NCI-H748 (cell line): ENCODE results near the gene FAM98C.

Experiments
- DNase-seq: peaks from one replicate; lab custom pipeline; 2025; ENCODE audit not compliant: unreplicated experiment; lab: John Stamatoyannopoulos, UW

Gene FAM98C

DNA sequence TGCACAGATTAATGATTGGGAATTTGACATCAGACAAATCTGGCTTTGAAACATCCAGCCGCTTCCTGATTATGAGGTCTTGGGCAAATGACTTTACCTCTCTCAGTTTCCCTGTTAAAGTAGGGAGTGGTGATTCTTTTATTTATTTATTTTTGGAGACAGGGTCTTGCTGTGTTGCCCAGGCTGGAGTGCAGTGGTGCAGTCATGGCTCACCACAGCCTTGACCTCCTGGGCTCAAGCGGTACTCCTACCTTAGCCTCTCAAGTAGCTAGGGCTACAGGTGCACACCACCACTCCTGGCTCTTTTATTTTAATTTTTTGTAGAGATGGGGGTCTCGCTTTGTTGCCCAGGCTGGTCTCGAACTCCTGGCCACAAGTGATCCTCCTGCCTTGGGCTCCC is 25.8 kb upstream of the FAM98C start:
- no peak for DNase-seq

DNA sequence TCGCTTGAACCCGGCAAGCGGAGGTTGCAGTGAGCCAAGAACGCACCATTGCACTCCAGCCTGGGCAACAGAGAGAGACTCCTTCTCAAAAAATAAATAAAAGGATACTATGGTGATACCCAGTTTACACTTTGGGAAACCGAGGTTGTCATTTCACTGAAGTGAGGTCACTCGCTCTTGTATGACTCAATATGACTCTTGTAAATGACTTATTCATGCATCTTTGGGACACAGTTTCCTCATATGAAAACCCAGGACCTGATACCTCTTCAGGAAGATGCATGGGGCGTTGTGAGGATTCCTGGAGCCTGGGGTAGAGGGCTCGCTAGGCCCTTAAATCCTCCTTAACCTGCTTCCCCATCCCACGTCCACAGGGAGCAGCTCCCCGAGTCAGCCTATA is 24.0 kb upstream of the FAM98C start:
- no peak for DNase-seq

DNA sequence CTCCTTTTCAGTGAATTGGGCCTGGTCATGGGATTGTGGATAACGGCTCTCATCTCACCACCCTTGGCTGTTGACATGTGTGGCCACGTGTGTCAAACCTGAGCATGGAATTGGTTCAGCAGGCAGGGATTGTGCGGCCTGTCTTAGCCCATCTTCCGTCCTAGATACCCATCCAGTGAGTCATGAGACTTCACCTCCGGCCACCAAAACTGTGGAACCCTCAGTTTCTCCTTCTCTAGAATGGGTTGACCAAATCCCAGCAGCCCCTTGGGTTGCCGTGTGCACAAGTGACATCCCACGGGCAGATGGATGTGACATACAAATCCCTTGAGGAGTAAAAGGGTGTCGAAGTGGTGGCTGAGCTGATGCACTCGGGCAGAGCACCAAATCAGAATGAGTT is 21.8 kb upstream of the FAM98C start:
- no peak for DNase-seq

DNA sequence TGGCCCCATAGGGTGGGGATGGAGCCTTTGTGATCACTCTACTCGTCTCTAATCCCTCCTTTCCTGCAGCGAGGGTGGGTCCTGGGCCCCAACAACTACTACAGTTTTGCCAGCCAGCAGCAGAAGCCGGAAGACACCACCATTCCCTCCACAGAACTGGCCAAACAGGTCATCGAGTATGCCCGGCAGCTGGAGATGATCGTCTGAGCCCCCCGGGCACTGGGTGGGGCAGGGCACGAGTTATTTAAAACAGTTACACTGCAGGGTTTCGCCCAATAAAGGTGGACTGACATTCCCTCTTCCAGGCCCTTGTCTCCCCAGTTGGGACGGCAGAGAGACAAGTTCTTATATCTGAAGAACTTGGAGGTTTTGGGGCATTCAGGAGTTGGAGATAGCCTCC is 19.7 kb upstream of the FAM98C start:
- no peak for DNase-seq

DNA sequence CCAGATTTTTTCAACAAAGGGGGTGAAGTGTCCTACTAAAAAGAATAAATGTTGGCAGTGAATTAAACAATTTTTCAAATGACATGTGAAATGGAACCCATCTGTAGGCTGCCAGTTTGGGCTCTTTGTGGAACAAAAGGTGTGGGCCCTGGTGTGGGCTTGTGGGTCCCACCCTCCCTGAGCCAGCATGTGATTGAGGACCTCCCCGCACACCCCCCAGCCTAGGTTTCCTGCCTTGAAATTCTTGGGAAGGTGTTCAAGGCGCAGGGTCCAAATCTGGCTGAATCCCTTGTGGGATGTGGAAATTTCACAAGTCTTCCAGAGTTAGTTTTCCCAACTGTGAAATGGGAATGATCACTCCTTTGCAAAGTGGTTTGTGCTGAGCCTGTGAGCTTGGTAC is 19.1 kb upstream of the FAM98C start:
- DNase-seq: no peak

DNA sequence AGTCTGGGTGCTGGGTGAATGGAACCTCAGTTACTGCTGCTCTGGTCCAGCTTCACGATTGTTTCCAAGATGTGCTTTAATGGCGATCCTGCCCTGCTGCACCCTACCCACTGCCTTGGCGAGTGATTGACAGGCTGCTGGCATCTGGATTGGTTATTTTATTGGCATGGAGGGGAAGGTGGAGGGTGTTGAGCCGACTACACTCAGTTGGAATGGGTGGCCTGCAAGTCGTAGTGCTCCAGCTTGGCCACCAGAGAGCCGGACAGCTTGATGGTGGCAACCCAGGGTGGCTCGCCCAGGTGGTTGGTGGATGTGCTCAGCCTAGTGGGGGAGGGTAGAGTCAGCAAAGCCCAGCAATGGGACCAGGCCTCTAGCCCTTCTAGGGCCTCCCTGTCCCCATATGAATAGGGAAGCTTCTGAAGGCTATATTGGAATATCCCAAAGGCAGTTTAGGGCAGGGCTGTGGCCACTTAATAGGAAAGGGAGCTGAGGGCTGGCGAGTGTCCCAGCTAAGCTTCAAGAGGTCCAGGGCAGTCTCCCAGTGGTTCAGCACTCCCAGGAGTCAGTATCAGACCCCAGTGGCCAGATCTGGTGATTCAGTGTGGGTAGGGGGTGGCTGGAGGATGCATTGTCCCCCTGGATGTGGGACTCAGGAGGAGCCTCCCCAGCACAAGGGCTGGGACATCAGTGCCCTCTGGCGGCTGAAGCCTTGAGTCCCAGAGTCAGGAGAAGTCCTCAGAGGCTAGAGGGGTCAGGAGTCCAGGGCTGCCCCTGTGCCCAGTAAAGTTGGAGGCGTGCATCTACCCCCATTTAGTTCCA is 18.5 kb upstream of the FAM98C start:
- no peak for DNase-seq

DNA sequence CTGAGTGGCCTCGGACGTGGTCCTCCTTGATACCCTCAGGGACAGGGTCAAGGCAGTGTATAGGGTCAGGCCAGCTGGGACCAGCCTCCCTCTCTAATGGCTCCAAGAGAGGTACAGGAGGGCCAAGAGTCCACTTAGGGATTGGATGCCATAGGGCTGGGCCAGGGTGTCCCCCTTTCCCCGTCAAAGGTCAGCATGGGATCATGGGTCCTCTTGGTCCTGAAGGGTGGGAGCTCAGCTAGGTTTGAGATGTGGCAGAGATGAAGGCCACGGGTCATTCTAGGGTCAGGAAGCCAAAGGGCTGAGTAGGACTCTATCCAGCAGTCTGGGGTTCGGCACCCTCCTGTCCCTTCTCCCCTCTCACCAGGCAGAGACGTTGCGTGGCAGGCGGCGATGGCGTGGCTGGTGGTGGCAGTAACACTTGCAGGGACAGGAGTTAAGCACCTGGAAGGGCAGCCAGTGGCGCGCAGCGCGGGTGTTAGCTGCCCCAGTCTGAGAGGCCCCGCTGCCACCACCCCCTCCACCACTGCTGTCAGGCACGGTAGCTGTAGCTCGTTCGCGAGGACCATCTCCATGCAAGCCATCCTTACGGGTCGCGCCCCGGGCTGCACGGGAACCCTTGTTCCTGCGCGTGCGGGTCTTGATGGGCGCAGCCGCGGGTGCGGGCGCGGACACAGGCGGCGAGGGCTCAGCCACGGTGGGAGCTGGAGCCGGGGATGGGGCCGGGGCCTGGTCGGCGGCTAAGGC is 17.7 kb upstream of the FAM98C start:
- DNase-seq: no peak

DNA sequence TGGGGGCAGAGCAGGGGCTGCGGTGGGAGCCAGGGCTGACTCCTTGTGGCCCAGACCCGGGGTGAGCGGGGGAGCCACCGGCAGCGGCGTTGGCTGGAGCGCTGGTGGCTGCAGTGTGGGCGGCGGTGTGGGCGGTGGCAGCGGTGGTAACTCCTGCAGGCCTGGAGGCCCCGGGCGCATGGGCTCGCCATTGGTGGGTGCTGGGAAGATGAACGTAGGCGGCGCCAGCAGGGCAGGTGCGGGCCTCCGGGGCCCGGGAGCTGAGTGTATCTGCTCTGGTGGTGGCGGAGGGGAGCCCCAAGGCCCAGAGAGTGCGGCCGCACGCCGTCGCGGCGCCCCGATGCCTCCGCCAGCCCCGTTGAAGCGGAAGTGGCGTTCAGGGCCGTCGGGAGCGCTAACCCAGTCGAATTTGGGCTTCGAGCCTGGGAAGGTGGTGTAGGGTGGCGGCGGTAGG is 17.1 kb upstream of the FAM98C start:
- DNase-seq: no peak

DNA sequence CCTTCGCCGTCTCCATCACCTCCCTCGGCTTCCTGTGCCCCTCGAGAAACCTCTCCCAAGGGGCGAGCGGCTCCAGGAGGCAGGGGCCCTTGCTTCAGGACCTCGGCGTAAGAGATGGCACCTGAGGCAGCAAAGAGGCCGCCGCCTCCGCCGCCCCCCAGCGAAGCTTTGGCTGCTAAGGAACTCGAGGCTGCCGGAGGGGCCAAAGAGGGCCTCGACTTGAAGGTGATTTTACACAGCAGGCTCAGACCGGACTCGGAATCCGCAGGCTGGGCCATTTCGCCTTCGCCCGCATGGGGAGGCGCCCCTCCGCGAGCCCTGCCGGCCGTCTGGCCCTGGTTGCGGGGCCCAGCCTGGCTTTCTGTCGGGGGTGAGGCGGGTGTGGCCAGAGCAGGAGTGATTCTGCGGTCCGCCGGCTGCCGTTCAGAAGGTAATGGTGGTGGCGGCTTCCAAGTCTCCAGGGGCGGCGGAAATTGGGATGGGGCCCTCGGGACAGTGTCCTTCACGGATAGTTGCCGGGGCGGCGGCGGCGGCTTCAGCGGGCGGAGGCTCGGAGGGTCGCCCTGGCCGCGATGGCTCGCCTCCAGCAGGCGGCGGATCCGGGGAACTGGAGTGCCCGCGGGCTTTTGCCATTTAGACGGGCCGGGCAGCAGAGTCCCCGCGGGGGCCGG is 16.5 kb upstream of the FAM98C start:
- peak; percentile 48 for DNase-seq

DNA sequence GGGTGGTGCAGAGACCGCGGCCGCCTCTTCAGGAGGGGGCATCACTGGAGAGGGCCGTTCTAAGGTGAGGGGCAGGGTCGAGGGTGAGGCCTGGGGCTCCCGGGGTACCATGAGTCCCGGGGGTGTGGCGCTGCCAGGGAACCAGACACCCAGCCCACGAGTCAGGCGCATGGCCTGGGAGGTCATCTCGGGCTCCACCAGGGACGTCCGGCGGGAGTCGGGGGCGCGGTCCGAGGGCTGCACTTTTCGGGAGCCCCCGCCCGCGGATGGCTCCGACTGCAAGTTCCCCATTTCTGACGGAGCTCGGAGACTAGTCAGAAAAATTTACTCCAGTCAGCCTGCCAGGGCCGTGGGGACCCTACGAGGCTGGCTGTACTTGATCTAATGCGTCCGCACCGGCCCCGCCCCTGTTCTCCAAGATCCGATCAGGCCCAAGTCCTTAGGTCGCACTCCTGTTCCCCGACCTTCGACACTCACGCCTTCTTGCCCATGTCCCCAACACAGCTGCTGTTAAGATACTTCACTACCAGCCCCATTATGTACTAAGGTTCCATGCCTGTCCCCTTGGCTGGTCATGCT is 15.8 kb upstream of the FAM98C start:
- DNase-seq: no peak

DNA sequence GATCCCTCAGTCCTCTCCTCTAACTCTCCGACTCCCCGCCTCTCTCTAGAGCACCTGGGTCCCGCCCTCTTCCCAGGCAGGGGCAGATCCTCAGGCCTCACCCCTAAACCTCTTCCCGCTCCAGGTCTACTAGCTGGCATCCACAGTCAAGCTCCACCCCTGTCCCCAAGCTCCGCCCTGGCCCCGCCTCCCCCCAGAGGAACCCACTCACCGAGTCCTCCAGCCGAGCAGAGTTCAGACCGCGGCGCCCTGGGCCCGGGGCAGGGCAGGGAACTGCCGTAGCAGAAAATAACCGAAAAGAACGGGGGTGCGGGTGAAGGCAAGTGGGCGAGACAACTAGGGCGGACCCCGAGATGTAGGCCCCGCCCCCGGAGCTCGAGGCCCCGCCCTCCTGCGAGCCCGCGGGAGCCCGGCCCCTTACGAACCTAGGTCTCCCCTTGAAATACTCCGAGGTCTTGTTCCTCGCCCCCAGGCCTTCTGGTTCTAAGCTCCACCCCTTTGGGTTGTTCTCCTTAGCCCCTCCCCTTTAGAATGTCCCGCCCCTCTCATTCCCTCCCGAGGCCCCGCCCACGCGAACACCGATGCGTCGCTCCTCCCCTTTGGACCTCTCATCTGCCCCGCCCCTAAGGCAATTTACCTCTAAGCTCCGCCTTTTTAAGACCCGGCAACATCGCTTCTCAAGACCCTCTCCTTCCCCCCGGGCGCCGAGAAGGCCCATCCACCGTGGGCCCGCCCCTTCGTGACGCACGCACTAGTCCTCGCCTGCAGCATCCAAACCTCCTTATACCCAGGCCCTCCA is 15.1 kb upstream of the FAM98C start, which contains the start of gene GGN:
GGN (minus strand) TSS at position 485 of the 799 bp plus-strand sequence. CDS start 773 bp downstream, outside the sequence.
- peak; percentile 96 for DNase-seq

DNA sequence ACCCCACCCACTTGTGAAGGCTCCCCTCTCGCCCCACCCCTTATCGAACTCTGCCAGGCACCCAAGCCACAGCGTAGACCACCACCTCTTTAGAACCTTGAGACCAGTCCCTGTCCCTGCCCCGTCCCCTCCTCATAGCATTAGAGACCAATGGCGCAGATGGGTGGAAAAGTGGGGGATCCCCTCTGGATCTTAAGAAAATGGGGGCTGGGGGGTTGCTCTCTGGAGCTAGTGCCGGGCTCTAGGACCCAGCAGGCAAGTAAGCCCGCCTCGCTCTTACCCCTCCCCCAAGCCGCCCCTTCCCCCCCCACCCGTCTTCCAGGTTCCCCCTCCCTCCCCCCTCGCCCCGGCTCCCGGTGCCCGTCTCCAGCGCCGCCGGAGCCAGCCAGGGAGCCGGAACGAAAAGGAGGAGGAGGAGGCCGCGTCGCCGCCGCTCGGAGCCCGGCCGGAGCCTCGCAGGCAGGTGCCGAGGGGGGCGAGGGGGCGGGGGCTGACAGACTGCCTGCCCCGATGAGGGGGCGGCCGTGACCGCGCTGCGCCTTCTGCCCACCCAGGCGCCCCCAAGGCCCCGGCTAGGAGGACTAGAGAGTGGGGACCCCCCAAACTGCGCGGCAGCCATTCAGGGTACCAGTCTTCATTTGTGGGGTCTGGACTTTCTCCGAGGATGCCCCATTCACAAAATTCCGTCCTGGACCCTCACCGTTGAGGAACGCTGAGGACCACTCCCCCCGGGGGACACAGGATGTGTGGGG is 14.4 kb upstream of the FAM98C start, which contains the start of gene SPRED3:
SPRED3 (plus strand) TSS at position 349 of the 752 bp plus-strand sequence. CDS start 1,606 bp downstream, outside the sequence.
- peak; percentile 87 for DNase-seq

DNA sequence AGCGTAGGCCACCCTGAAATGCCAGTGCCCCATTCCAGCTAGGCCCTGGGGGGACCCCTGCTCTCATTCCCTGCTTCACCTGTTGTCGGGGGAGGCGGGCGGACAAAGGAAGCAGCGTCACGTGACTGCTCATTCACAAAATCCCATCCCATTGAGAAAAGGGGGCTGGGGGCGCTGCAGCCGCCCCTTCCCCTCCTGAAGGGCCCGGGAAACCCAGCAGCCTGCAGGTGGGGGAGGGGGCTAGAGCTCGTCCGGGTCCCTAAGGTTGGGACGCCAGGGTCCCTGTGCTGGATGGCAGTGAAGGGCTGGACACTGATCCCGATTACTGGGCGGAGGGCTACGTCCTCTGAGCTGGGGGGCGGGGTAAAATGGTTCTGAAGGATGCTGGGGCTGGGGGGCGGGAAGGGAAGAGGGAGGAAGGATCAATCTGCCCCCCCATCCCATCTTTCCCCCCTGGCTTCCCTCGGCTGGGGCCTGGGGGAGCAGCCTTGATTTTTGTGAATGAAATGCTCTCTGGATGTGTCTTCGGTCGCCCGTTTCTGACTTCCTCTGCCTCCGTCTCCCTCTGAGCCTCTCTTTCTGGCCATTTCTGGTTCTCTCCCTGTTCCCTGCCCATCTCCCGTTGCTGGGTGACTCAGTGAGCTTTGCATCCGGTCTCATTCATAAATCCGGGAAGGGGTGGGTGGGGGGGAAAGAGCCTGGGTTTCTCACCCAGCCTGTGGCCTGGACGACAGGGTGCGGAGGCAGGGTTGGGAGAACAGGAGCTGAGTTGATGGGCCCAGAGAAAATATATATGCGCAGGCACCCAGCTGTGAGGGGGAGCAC is 13.6 kb upstream of the FAM98C start:
- peak; percentile 69 for DNase-seq

DNA sequence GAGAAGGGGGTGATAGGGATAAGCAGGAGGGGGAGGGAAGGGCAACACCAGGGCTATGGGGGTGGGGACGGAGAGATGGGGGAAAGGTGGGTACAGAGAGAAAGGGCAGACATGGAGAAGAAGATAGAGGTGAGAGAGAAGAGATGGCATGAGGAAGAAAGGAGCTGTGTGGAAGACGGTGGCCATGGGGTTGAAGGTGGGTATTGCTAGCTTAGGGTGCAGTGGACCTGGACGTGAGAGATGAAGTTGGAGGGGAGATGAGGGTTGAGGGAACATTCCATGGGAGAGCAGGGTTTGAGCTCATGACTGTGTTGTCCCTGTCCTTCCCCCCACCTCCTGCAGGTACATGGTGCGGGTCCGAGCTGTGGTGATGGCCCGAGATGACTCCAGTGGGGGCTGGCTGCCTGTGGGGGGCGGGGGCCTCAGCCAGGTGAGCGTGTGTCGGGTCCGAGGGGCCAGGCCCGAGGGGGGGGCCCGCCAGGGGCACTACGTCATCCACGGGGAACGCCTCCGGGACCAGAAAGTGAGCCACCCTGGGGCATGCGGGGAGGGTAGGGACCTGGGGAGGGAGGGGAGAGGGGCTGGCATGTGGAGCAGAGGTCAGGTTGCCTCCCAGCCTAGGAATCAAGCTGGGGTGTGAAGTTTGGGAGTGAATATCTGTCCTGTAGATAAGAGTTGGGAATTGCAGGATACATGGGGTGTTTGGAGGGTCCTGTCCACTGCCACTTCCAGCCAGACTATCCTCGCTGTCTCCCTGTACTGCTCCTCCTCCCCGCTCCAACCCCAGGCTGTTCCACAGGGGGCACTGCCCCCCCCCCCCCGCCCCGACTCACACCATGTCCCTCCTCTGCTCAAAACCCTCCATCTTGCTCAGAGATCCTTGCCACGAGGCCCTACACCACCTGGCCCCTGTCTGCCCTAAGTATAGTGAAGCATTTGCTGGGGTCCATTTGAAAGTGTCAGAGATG is 12.7 kb upstream of the FAM98C start:
- no peak for DNase-seq

DNA sequence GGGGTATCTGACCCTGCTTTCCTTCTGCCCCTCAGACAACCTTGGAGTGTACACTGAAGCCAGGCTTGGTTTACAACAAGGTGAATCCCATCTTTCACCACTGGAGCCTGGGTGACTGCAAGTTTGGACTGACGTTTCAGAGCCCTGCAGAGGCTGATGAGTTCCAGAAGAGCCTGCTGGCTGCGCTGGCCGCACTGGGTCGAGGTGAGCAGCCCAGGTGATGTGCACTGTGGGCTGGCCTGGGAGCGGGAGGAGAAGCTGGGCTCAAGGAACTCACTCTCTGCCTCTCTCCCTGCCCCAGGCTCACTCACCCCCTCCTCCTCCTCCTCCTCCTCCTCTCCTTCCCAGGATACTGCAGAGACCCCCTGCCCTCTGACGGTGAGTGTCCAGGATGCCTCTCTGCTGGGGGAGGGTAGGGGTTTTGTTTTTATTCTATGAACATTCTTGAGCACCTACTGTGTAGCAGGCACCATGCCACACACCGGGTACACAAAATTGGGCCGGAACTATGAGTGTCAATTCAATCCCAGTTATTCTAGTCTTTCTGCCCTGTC is 10.9 kb upstream of the FAM98C start:
- no peak for DNase-seq

DNA sequence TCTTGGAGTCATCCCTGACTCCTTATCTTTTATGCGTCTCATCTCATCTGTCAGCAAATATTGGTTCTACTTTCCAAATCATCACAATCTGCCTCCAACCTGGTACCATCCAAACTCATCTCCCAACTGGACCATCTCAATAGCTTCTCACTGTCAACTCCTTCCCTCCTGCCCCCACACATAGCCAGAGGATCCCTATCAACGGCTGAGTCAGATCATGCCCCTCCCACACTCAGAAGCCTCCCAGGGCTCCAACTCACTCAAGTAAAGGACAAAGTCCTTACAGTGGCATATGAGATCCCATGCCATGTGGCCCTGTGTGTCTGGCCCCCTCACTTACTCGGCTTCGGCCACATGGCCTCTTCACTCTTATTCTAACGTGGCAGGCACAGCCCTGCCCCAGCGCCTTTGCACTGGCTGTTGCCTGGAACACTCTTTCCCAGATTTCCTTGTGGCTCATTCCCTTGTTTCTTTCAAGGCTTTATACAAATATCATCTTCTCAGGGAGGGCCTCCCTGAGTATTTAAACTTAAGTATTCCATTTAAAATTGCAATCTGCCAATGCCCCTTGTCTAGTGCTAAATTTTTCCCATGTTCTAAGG is 10.1 kb upstream of the FAM98C start:
- no peak for DNase-seq

DNA sequence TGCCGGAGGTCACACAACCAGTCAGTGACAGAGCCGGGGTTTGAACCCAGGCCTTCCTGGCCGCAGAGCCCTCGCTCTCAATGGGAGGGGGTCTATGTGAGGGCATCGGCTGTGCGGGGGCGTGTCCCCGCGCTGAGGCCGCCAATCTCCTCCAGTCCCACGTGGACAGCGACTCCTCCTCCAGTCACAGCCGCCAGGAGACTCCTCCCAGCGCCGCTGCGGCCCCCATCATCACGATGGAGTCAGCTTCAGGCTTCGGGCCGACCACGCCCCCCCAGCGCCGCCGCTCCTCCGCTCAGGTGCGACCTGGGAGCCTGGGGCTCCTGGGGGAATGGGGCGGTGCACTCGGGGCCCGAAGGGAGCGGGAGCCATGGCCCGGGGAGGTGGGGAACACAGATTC is 8.4 kb upstream of the FAM98C start:
- DNase-seq: peak; percentile 74
